NOMO-1 treated with dmso at 0.1 percent for 144 hours (cell line): ENCODE measurements around the gene TYW3.

Experiments
- DNase-seq: peaks from one replicate; lab custom pipeline; 2025; ENCODE audit not compliant: unreplicated experiment; lab: John Stamatoyannopoulos, UW

TYW3 gene

DNA sequence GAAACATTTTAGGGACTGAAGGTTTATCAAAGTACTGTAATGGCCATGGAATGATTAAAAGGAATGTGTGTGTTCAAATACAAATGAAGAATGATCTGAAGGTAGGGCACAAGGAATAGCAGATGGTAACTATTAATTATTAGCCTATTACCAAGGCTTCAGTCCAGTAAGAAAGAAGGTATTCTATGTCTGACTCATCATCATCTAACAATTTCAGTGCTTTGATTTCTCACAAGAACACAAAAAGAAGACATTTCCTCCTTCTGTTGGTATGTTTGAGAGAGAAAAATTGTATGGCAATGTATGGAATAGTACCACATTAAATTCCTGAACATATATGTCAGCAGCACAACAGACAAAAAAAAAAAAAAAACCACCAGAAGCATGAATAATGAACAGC is 57.5 kb downstream of the TYW3 start:
- no peak for DNase-seq

DNA sequence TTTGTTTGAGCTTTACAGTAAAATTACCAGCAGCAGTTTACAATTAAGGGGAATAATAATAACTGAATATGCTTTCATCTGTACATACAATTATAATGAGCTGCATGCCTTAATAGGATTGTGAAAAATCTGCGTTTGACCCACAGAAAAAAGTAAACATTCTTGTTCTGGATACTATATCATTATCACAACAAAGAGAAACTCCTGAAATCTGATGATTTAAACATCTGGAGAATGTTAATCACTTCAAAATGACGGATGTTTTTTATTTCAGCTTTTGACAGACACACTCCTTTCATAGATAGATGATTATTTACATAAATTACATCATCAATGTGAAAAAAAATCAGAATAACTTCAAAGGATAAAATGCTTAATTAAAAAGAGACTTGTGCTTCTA is 58.5 kb downstream of the TYW3 start:
- no peak for DNase-seq

DNA sequence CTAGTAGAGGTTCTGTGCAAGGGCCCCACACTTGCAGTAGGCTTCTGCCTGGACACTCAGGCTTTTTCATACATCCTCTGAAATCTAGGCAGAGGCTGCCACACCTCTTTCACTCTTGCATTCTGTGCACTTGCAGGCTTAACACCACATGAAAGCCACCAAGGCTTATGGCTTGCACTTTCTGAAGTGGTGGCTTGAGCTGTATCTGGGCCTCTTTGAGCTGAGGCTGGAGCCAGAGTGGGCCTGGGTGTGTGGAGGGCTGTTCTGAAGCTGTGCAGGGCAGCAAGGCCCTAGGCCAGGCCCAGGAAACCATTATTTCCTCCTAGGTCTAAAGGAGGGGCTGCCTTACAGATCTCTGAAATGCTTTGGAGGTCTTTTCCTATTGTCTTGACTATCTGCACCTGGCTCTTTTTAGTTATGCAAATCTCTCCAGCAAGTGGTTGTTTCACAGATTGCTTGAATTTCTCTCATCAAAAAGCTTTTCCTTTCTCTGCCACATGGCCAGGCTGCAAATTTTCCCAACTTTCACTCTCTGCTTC is 66.2 kb downstream of the TYW3 start:
- no peak for DNase-seq

DNA sequence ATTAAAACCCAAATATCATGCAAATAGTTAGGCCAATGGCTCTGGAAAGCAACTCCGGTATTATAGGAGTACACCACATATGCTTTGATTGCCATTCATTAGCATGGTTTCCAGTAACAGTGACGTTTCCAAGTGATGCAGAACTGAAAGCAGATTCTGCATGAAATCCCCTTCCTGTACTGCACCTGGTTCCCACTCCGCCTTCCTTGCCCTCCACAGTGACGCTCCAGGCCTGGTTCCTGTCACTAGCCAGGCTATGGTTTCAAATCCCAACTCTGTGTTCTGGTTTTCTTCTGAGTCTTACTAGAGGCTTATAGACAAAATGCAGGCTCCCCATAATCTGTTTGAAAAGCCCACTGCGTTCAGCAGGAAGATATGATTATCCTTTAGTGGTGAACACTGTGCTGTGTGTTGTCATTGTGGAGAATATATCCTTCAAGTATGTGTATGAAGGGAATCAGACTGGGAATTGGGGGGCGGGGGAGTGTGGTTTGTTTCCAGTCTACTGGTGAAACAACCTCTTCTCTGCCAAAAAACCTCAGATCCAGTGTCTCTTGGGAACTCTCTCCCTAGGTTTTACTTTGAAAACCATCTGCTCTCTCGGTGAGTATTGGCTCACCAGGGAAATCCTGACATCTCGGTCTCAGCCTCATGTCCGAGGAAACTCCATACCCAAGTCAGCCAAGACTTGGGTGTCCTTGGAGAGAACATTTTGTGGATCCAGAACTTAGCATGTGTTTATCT is 78.7 kb downstream of the TYW3 start:
- no peak for DNase-seq

DNA sequence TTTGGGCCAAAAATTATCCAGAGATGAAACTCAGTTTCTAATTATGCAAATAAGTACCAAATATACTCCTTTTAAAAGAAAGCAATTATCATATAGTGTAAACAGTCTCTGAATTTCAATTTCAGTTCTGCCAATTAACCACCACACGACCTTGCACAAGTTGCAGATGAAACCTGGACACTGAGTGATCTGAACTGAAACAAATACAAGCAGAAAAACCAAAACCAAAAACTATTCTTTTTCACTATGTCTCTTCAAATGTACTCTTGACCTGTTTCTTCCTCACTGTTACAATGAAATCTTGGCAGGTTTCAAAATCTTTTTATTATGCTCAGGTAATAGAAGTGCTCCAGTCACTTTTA is 79.2 kb downstream of the TYW3 start:
- no peak for DNase-seq
